ENCODE results near the gene EDNRB.

GRCh38 chr13:77952276-77952675 lies 33.6 kb upstream of the EDNRB start:
- no peak for TF ChIP-seq E2F5 (CRISPR knock-in tag; IDR thresholded peaks at IDR 0.05)
- TF ChIP-seq PRDM15 (CRISPR knock-in tag; IDR thresholded peaks at IDR 0.05): no peak
- no peak for TF ChIP-seq CTCF (IDR thresholded peaks at IDR 0.05)
- TF ChIP-seq SP1 (CRISPR knock-in tag; conservative IDR thresholded peaks at IDR 0.05): no peak
- no peak for TF ChIP-seq ZNF281 (CRISPR knock-in tag; IDR thresholded peaks at IDR 0.05)
- TF ChIP-seq FOXK1 (CRISPR knock-in tag; IDR thresholded peaks at IDR 0.05): no peak
- no peak for TF ChIP-seq ZBTB21 (CRISPR knock-in tag; IDR thresholded peaks at IDR 0.05; ENCODE audit: borderline replicate concordance)
- TF ChIP-seq MLX (CRISPR knock-in tag; IDR thresholded peaks at IDR 0.05): no peak
- no peak for TF ChIP-seq ESRRA (CRISPR knock-in tag; IDR thresholded peaks at IDR 0.05; ENCODE audit: borderline replicate concordance)
- no peak for TF ChIP-seq CBFB (CRISPR knock-in tag; IDR thresholded peaks at IDR 0.05; ENCODE audit: low read depth)
- TF ChIP-seq TEAD1 (CRISPR knock-in tag; IDR thresholded peaks at IDR 0.05): no peak

Measured in WTC11 (cell line).